Neuronal stem cell (in vitro differentiated cells): ENCODE measurements around the gene NFIB.

Source experiments
- DNase-seq: peaks from one replicate; pipeline ENCODE4 v3.0.0-alpha.2; 2013; ENCODE audit warnings: low spot score
- H2AFZ ChIP-seq: one replicate; pipeline ENCODE4 v1.6.1; 2013; ENCODE audit warnings: mild to moderate bottlenecking, low read length, inconsistent platforms
- H2AK5ac ChIP-seq: 2 replicates; pipeline ENCODE4 v1.6.1; 2013; ENCODE audit warnings: low read depth, mild to moderate bottlenecking, inconsistent platforms, low read length, moderate library complexity, mixed read lengths
- H2BK120ac ChIP-seq: 2 replicates; pipeline ENCODE4 v1.6.1; 2013; ENCODE audit warnings: low read depth, mild to moderate bottlenecking, inconsistent platforms, low read length, moderate library complexity, mixed read lengths
- H2BK12ac ChIP-seq: one replicate; pipeline ENCODE4 v1.6.1; 2013; ENCODE audit warnings: low read length, inconsistent platforms
- H2BK15ac ChIP-seq: 2 replicates; pipeline ENCODE4 v1.6.1; 2013; ENCODE audit warnings: mild to moderate bottlenecking, low read length, inconsistent platforms, mixed read lengths
- H2BK5ac ChIP-seq: one replicate; pipeline ENCODE4 v1.6.1; 2013; ENCODE audit warnings: inconsistent platforms, mild to moderate bottlenecking, low read length, moderate library complexity
- H3K14ac ChIP-seq: one replicate; pipeline ENCODE4 v1.6.1; 2013; ENCODE audit warnings: low read length, inconsistent platforms
- H3K18ac ChIP-seq: 2 replicates; pipeline ENCODE4 v1.6.1; 2013; ENCODE audit warnings: low read length, inconsistent platforms
- H3K23ac ChIP-seq: 2 replicates; pipeline ENCODE4 v1.6.1; 2013; ENCODE audit warnings: low read depth, mild to moderate bottlenecking, mixed read lengths, low read length, inconsistent platforms; ENCODE audit not compliant: poor library complexity
- H3K27ac ChIP-seq: replicated peaks from 3 replicates; pipeline ENCODE4 v1.5.1; 2013; ENCODE audit warnings: low read length, inconsistent platforms
- H3K27me3 ChIP-seq, 3 experiments: 2 replicates each; pipeline ENCODE4 v1.6.1; 2013; ENCODE audit warnings: low read length in 3 of 3, mild to moderate bottlenecking in 2 of 3, inconsistent platforms in 1 of 3, low read depth in 1 of 3, mixed read lengths in 1 of 3, moderate library complexity in 1 of 3; ENCODE audit not compliant: control insufficient read depth in 3 of 3, insufficient read depth in 3 of 3
- H3K36me3 ChIP-seq, 2 donors: replicated peaks in 1 of 2; 2 replicates each; pipeline ENCODE4 v1.6.1; 2013; ENCODE audit warnings: low read length in 2 of 2; ENCODE audit not compliant: control insufficient read depth in 2 of 2, insufficient read depth in 2 of 2
- H3K4ac ChIP-seq: 2 replicates; pipeline ENCODE4 v1.6.1; 2013; ENCODE audit warnings: inconsistent platforms, mild to moderate bottlenecking, low read length, moderate library complexity
- H3K4me1 ChIP-seq, 2 donors: 1 replicate in 1 of 2; 2 replicates in 1 of 2; pipeline ENCODE4 v1.6.1; 2013; ENCODE audit warnings: low read length in 2 of 2, low read depth in 1 of 2; ENCODE audit not compliant: control insufficient read depth in 2 of 2, insufficient read depth in 1 of 2
- H3K4me2 ChIP-seq: one replicate; pipeline ENCODE4 v1.6.1; 2013; ENCODE audit warnings: mild to moderate bottlenecking, low read length, inconsistent platforms; ENCODE audit not compliant: insufficient read depth, poor library complexity, severe bottlenecking
- H3K4me3 ChIP-seq, 2 donors: 2 replicates each; pipeline ENCODE4 v1.5.1; 2013; ENCODE audit warnings: low read length in 2 of 2, mild to moderate bottlenecking in 2 of 2, inconsistent platforms in 1 of 2, moderate library complexity in 1 of 2
- H3K79me1 ChIP-seq: one replicate; pipeline ENCODE4 v1.6.1; 2013; ENCODE audit warnings: low read depth, mild to moderate bottlenecking, inconsistent platforms, low read length, moderate library complexity
- H3K9ac ChIP-seq: one replicate; pipeline ENCODE4 v1.6.1; 2013; ENCODE audit warnings: mild to moderate bottlenecking, low read depth, low read length, inconsistent platforms; ENCODE audit not compliant: poor library complexity
- H3K9me3 ChIP-seq, 2 donors: replicated peaks in 1 of 2; 2 replicates each; pipeline versions ENCODE3 to v1.6.1; 2013; ENCODE audit warnings: low read length in 2 of 2, mild to moderate bottlenecking in 2 of 2, inconsistent platforms in 1 of 2, low read depth in 1 of 2, mixed read lengths in 1 of 2, moderate library complexity in 1 of 2; ENCODE audit not compliant: control insufficient read depth in 2 of 2, insufficient read depth in 1 of 2
- H4K8ac ChIP-seq: one replicate; pipeline ENCODE4 v1.6.1; 2013; ENCODE audit warnings: low read depth, mild to moderate bottlenecking, inconsistent platforms, low read length, moderate library complexity
- H4K91ac ChIP-seq: one replicate; pipeline ENCODE4 v1.6.1; 2013; ENCODE audit warnings: low read length, low read depth, mild to moderate bottlenecking, inconsistent platforms; ENCODE audit not compliant: poor library complexity
- WGBS, 2 donors: extraction: QIAGEN DNeasy Blood & Tissue Kit; methylation state at CpG; one replicate each; pipeline ENCODE4 v1.1.7; 2013; ENCODE audit warnings: missing lambda C conversion rate in 2 of 2, mixed read lengths in 1 of 2; ENCODE audit not compliant: insufficient read length in 2 of 2, insufficient replicate concordance in 1 of 2; ENCODE audit errors: extremely low coverage in 2 of 2; 5-methylcytosine and 5-hydroxymethylcytosine counted together

NFIB gene

GRCh38 chr9:14094491-14094890 lies 219.4 kb downstream of the NFIB start:
- no peak overlapping the region for H2BK120ac ChIP-seq
- no peak overlapping the region for H3K27ac ChIP-seq
- no peak overlapping the region for H2BK12ac ChIP-seq
- WGBS, 2 donors, result no CpG with 5 or more reads among the region's 5 CpGs
- no peak overlapping the region for H2AFZ ChIP-seq
- no peak overlapping the region for H3K18ac ChIP-seq
- H3K36me3 ChIP-seq, result no peaks in the 10 kb centered on the region
- no peak overlapping the region for H3K4me2 ChIP-seq
- no peak overlapping the region for H2BK5ac ChIP-seq
- H3K4ac ChIP-seq, result no peak overlapping the region
- no peaks in the 10 kb centered on the region for H3K9me3 ChIP-seq
- H3K23ac ChIP-seq, result no peak overlapping the region
- no peaks in the 10 kb centered on the region for H3K27me3 ChIP-seq
- H4K91ac ChIP-seq, result no peak overlapping the region
- H2BK15ac ChIP-seq, result no peak overlapping the region
- no peak overlapping the region for H3K9ac ChIP-seq
- DNase-seq, result no peak
- H2AK5ac ChIP-seq, result no peak overlapping the region
- no peak overlapping the region for H4K8ac ChIP-seq
- H3K14ac ChIP-seq, result no peak overlapping the region
- H3K79me1 ChIP-seq, result no peaks in the 10 kb centered on the region
- no peak overlapping the region for H3K4me3 ChIP-seq
- peaks cover 0 to 3% of the 10 kb centered on the region in 2 donors for H3K4me1 ChIP-seq

GRCh38 chr9:14092344-14092743 lies 221.6 kb downstream of the NFIB start:
- H3K27ac ChIP-seq, result no peak overlapping the region
- no peak for DNase-seq

GRCh38 chr9:14089051-14089803 lies 224.7 kb downstream of the NFIB start:
- Histone ChIP-seq H2BK15ac (no peak overlapping the region), H3K4ac (no peak overlapping the region), H3K4me2 (no peak overlapping the region), H3K14ac (no peak overlapping the region), H3K9ac (no peak overlapping the region), H3K36me3 (no peaks in the 10 kb centered on the region), H3K9me3 (no peaks in the 10 kb centered on the region), H4K8ac (no peak overlapping the region), H3K4me3 (no peak overlapping the region), H3K4me1 (peaks cover 4 to 10% of the 10 kb centered on the region in 2 donors), H2BK5ac (no peak overlapping the region), H3K27me3 (peaks cover 0 to 3% (median 0%) of the 10 kb centered on the region in 3 experiments), H4K91ac (no peak overlapping the region), H3K18ac (no peak overlapping the region), H2BK120ac (no peak overlapping the region), H3K23ac (no peak overlapping the region), H2BK12ac (no peak overlapping the region), H3K27ac (no peak overlapping the region), H2AK5ac (no peak overlapping the region), H3K79me1 (no peaks in the 10 kb centered on the region), H2AFZ (no peak overlapping the region)
- DNase-seq, result no peak
- WGBS, 2 donors, result no CpG with 5 or more reads among the region's 4 CpGs

More at GRCh38 chr9:14092344-14092743, 221.6 kb downstream of the NFIB start:
- Histone ChIP-seq H3K9ac (no peak overlapping the region), H3K4me3 (no peak overlapping the region), H2AK5ac (no peak overlapping the region), H3K79me1 (no peaks in the 10 kb centered on the region), H3K23ac (no peak overlapping the region), H3K14ac (no peak overlapping the region), H2AFZ (no peak overlapping the region), H3K18ac (no peak overlapping the region), H4K8ac (no peak overlapping the region), H2BK15ac (no peak overlapping the region), H3K4me2 (no peak overlapping the region), H2BK5ac (no peak overlapping the region), H2BK12ac (no peak overlapping the region), H3K27me3 (no peaks in the 10 kb centered on the region), H3K4me1 (peaks cover 2 to 5% of the 10 kb centered on the region in 2 donors), H2BK120ac (no peak overlapping the region), H4K91ac (no peak overlapping the region), H3K9me3 (no peaks in the 10 kb centered on the region), H3K36me3 (no peaks in the 10 kb centered on the region), H3K4ac (no peak overlapping the region)
- no CpG with 5 or more reads among the region's 1 CpG for WGBS, 2 donors

GRCh38 chr9:14087576-14087975 lies 226.4 kb downstream of the NFIB start:
- no peak overlapping the region for H3K4me2 ChIP-seq
- H3K9me3 ChIP-seq, result no peaks in the 10 kb centered on the region
- no peaks in the 10 kb centered on the region for H3K36me3 ChIP-seq
- H4K8ac ChIP-seq, result no peak overlapping the region
- no peaks in the 10 kb centered on the region for H3K79me1 ChIP-seq
- no peak overlapping the region for H2AFZ ChIP-seq
- peaks cover 7 to 24% of the 10 kb centered on the region in 2 donors for H3K4me1 ChIP-seq
- no peak overlapping the region for H3K27ac ChIP-seq
- H2AK5ac ChIP-seq, result no peak overlapping the region
- no peak overlapping the region for H3K14ac ChIP-seq
- no peak overlapping the region for H3K4ac ChIP-seq
- no peak overlapping the region for H4K91ac ChIP-seq
- H3K4me3 ChIP-seq, result no peak overlapping the region
- no CpG with 5 or more reads among the region's 7 CpGs for WGBS, 2 donors
- no peak overlapping the region for H2BK12ac ChIP-seq
- no peak overlapping the region for H3K9ac ChIP-seq
- H2BK5ac ChIP-seq, result no peak overlapping the region
- H2BK15ac ChIP-seq, result no peak overlapping the region
- DNase-seq, result no peak
- no peak overlapping the region for H2BK120ac ChIP-seq
- peaks cover 0 to 4% (median 0%) of the 10 kb centered on the region in 3 experiments for H3K27me3 ChIP-seq
- no peak overlapping the region for H3K23ac ChIP-seq
- H3K18ac ChIP-seq, result no peak overlapping the region
